Activated CD4-positive, alpha-beta memory T cell treated with anti-CD3 and anti-CD28 coated beads for 36 hours (primary cell): Measurements from ENCODE around the gene RBMS3. TPM values are rescaled to one million over a fixed set of nuclear protein-coding genes. Genes with fewer than 3 reads are reported as not detected.
"Not testable (repeated sequence)": the region's sequence is repeated elsewhere in the genome, so short reads cannot be mapped to it uniquely, and the experiment has no call there.

Experiments used
- CTCF ChIA-PET: fragments of 350-600 bp; sonication (Branson Sonifier 250); formaldehyde crosslinking; loops from one replicate; lab custom pipeline; 2021; ENCODE audit warnings: antibody characterized with exemption, inconsistent platforms; lab: Charles Lee
- POLR2A ChIA-PET: fragments of 350-600 bp; sonication (Branson Sonifier 250); formaldehyde crosslinking; loops from one replicate; lab custom pipeline; 2021; ENCODE audit warnings: antibody characterized with exemption; lab: Charles Lee
- DNase-seq: peaks from one replicate; pipeline ENCODE4 v3.0.0-alpha.2; 2020
- H3K27ac Mint-ChIP-seq: one replicate; pipeline ENCODE4 v1.8.0; 2021; ENCODE audit warnings: mixed read lengths
- H3K27me3 Mint-ChIP-seq: one replicate; pipeline ENCODE4 v1.8.0; 2021; ENCODE audit warnings: mixed read lengths
- H3K36me3 Mint-ChIP-seq: one replicate; pipeline ENCODE4 v1.8.0; 2021; ENCODE audit warnings: mixed read lengths
- H3K4me1 Mint-ChIP-seq: one replicate; pipeline ENCODE4 v1.8.0; 2021; ENCODE audit warnings: low read depth, mixed read lengths
- H3K4me3 Mint-ChIP-seq: one replicate; pipeline ENCODE4 v1.8.0; 2021; ENCODE audit warnings: mild to moderate bottlenecking, mixed read lengths
- H3K9me3 Mint-ChIP-seq: one replicate; pipeline ENCODE4 v1.8.0; 2021; ENCODE audit warnings: mixed read lengths
- intact Hi-C: fragments of 100-400 bp; cut with micrococcal nuclease; formaldehyde crosslinking; loops from one replicate; pipeline ENCODE4 v1.15.1; 2023
- total RNA-seq, 2 experiments: library from RNA; stranded (reverse); gene quantifications; one replicate each; pipeline ENCODE4 v1.2.3, GENCODE V29; 2021

The RBMS3 gene
- total RNA-seq, 2 experiments from 2014 or later, result 1.6 TPM

DNA sequence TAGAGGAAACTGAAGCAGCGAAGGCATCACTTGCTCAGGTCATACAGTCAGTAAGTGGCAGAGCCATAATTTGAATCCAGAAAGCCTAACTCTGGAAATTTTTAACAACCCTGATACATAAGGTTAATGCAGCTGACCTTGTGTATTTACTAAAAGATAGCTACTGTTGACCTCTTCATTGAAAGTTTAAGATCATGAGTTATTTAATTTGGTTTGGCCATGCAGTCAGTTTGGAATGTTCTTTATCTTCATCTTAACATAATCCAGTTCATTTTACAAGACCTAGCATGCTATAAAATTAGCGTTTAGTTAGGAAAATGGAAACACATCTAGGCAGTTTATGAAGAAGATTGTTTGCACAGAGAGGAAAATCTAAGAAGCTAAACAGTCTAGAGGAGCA is 240.9 kb downstream of the RBMS3 start:
- Mint-ChIP-seq H3K27ac (no peak overlapping the region), H3K4me1 (no peaks in the 10 kb centered on the region), H3K4me3 (no peak overlapping the region), H3K36me3 (no peaks in the 10 kb centered on the region), H3K27me3 (no peaks in the 10 kb centered on the region), H3K9me3 (no peaks in the 10 kb centered on the region)
- intact Hi-C loops, result no loop called here
- ChIA-PET POLR2A (no interaction called here), CTCF (no interaction called here)
- no peak for DNase-seq

DNA sequence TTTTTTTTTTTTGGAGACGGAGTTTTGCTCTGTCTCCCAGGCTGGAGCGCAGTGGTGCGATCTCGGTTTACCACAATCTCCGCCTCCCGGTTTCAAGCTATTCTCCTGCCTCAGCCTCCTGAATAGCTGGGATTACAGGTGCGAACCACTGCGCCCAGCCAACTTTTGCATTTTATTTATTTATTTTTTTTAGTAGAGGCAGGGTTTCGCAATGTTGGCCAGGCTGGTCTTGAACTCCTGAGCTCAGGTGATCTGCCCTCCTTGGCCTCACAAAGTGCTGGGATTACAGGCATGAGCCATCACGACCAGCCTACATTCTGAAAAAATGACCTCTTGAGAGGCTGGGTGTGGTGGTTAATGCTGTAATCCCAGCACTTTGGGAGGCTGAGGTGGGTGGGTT is 243.6 kb downstream of the RBMS3 start:
- H3K9me3 Mint-ChIP-seq, DNase-seq, intact Hi-C loops, H3K4me1 Mint-ChIP-seq, POLR2A ChIA-PET, H3K36me3 Mint-ChIP-seq, CTCF ChIA-PET, H3K27ac Mint-ChIP-seq, H3K27me3 Mint-ChIP-seq, H3K4me3 Mint-ChIP-seq: not testable (repeated sequence)

DNA sequence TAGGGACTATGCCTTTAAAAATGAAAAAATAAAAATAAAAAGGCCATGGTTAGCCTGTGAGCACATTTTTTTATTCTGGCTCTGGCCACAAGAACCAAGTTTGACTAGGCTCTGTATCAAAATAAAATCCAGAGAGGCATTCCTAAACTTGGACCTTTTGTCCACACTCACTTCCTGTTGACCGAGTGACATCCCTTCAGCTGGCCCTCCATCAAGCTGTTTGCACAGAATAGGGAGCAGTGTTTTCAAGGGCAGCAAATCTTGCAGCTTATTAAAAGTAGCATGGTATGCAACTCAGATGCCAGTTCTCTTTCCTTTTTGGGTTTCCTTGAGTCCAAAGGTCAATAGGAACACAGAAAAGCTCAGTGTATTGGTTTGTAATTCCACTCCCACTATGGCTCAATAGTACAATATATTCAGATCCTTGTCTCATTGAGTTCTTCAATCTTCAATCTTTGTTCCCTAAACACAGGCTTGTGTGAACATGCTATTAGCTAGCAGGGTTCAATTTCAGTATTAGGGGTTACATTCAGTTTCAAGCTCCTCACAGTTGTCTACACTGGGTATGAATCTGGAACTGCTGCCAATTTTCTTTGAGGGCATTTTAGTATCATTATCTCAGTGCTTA is 244.5 kb downstream of the RBMS3 start:
- no peaks in the 10 kb centered on the region for H3K27me3 Mint-ChIP-seq
- no peaks in the 10 kb centered on the region for H3K9me3 Mint-ChIP-seq
- no peak for DNase-seq
- H3K4me1 Mint-ChIP-seq, result no peaks in the 10 kb centered on the region
- POLR2A ChIA-PET, result no interaction called here
- no peak overlapping the region for H3K4me3 Mint-ChIP-seq
- H3K27ac Mint-ChIP-seq, result no peak overlapping the region
- CTCF ChIA-PET, result no interaction called here
- H3K36me3 Mint-ChIP-seq, result no peaks in the 10 kb centered on the region
- intact Hi-C loops, result no loop called here

DNA sequence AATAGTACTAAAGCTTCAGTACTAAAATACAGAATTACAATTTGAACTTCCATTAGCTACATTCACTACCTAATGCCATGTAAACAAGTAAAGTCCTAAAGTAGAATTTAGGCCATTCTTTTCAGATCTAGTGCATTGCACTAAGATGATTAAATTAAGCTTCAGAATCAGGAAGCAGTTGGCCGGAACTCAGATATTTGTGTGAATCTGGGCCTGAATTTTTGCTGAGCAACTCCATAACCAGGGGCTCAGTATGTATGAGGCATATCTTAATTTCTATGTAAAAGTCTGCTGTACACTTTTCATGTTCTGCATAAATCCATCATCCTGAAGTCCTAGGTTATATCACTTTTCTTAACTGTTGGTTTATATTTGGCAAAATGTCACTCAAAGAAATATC is 246.4 kb downstream of the RBMS3 start:
- Mint-ChIP-seq H3K4me3 (no peak overlapping the region), H3K36me3 (no peaks in the 10 kb centered on the region), H3K9me3 (no peaks in the 10 kb centered on the region), H3K27ac (no peak overlapping the region), H3K4me1 (no peaks in the 10 kb centered on the region), H3K27me3 (no peaks in the 10 kb centered on the region)
- intact Hi-C loops, result no loop called here
- ChIA-PET CTCF (no interaction called here), POLR2A (no interaction called here)
- DNase-seq, result no peak

DNA sequence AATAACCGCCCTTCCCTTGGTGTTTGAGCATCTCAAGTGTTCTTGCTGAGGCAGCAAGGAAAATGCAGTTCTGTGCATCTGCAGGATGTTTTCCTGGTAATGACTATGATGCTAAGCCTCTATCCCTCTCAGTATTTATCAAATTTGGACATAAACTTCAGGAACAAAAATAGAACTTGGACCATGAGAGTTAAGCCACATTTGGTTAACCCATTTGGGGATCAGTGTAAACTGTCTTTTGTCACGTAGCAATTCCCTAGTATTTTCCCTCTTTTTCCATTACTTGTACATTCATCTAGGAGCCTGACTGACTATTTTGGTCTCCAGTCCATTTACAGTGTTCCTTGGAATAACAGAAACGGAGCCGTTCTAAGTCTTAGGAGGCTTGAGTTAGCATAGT is 250.8 kb downstream of the RBMS3 start:
- no peaks in the 10 kb centered on the region for H3K27me3 Mint-ChIP-seq
- no peaks in the 10 kb centered on the region for H3K4me1 Mint-ChIP-seq
- POLR2A ChIA-PET, result no interaction called here

DNA sequence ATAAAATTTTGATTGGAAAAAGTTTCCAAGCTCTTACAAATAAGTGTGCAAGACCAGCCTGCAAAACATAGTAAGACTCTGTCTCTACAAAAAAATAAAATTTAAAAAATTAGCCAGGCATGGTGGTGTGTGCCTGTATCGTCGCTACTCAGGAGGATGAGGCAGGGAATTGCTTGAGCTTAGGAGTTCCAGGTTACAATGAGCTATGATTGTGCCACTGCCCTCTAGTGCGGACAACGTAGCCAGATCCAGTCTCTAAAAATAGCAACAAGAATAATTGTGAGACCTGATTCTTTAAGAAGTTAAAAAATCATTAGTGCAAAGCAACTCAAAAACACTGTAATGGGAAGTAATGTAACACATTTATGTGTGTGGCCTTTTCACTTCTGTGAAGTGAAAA is 251.6 kb downstream of the RBMS3 start:
- H3K27ac Mint-ChIP-seq, result no peak overlapping the region
- CTCF ChIA-PET, result no interaction called here
- no peaks in the 10 kb centered on the region for H3K4me1 Mint-ChIP-seq
- H3K9me3 Mint-ChIP-seq, result no peaks in the 10 kb centered on the region
- no peaks in the 10 kb centered on the region for H3K27me3 Mint-ChIP-seq
- no peak for DNase-seq
- intact Hi-C loops, result no loop called here
- POLR2A ChIA-PET, result no interaction called here
- H3K36me3 Mint-ChIP-seq, result no peaks in the 10 kb centered on the region
- no peak overlapping the region for H3K4me3 Mint-ChIP-seq

More for the DNA sequence above, 250.8 kb downstream of the RBMS3 start:
- intact Hi-C loops, result no loop called here
- CTCF ChIA-PET, result no interaction called here
- no peaks in the 10 kb centered on the region for H3K36me3 Mint-ChIP-seq
- DNase-seq, result no peak
- no peak overlapping the region for H3K27ac Mint-ChIP-seq
- H3K9me3 Mint-ChIP-seq, result no peaks in the 10 kb centered on the region
- H3K4me3 Mint-ChIP-seq, result no peak overlapping the region

DNA sequence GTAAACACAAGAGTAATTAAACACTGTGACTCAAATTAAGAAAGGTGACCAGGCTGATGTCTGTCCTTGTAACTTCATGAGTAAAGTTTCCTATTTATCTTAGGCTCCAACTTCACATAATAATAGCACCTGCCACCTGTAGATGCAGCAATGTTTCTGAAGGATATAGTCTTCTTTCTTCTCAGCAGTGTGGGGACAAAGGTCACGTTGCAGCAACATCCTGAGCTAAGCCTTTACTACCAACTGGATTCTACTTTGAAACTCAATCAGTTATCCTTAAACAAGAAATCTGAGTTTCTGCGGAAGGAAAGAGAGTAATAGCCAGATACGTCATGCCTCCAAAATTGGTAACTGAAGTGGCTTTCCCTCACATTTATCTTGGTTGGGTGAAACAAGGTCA is 253.1 kb downstream of the RBMS3 start:
- H3K36me3 Mint-ChIP-seq, result no peaks in the 10 kb centered on the region
- H3K27ac Mint-ChIP-seq, result no peak overlapping the region
- intact Hi-C loops, result no loop called here
- H3K27me3 Mint-ChIP-seq, result no peaks in the 10 kb centered on the region
- H3K4me1 Mint-ChIP-seq, result no peaks in the 10 kb centered on the region
- ChIA-PET POLR2A (no interaction called here), CTCF (no interaction called here)
- H3K4me3 Mint-ChIP-seq, result no peak overlapping the region
- no peak for DNase-seq
- H3K9me3 Mint-ChIP-seq, result no peaks in the 10 kb centered on the region

DNA sequence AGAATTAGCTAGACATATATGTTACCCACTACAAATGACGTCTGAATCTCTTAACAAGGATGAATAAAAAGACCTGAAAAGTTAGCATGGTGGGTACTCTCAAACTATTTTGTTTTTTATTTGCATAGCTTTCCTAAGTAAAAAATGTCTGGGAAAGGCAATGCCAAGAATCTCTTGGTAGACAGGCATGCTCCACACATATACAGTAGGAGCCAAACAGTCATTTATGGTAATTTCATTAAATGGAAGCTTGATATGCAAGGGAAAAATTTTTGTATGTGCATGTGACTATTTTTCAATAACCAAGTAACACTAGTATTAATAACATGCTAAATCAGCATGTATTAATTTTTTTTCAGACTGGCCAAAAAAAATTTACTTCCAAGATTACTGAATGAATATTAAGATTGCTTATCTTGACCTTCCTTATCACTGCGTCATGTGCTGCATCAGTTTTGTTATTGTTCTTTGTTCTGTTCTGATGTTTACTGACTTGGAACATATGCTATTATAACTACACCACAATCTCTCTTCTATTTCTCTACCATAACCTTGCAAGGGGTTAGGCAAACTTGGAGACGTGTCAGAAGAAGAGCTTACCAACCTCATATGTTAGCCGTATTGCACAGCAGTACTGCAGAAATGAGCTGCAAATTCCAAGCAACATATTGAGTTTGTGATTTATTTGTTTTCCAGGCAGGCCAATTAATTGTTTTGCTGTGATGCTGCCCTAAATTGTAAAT is 255.3 kb downstream of the RBMS3 start:
- H3K27me3 Mint-ChIP-seq, result no peaks in the 10 kb centered on the region
- no peaks in the 10 kb centered on the region for H3K4me1 Mint-ChIP-seq
- ChIA-PET CTCF (no interaction called here), POLR2A (no interaction called here)
- H3K4me3 Mint-ChIP-seq, result no peak overlapping the region
- intact Hi-C loops, result no loop called here
- no peaks in the 10 kb centered on the region for H3K9me3 Mint-ChIP-seq
- DNase-seq, result no peak
- H3K36me3 Mint-ChIP-seq, result no peaks in the 10 kb centered on the region
- no peak overlapping the region for H3K27ac Mint-ChIP-seq

DNA sequence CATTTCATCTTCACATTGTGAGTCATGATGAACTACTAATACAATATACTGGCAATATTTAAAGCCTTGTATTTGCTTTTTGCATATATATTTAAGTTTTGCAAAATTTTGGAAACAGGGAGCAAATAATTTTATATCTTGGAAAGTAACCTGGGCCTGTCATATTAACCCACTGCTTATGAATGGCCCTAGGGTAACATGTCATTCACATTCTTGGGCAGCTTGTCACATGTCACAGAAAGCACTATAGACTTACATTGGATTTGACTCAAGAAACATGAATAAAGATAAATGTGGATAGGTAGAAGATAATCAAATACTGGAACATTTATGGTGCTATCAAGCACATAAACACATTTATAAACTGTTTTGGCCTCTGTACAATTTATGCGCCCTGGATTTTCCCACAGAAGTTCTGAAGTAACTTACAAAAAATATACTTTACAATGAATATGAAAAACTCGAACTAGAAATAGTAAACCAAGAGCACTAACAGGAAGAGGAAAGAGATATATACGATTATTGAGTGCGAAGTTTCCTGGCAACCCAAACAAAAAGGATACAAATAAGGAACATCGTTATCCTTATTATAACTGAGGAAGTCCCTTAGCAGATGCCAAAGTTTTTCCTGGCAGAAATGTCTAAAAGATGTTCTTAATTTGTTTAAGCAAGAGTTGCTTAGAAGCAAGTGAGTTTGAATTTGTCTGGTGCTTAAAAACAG is 257.2 kb downstream of the RBMS3 start:
- H3K4me1 Mint-ChIP-seq, result no peaks in the 10 kb centered on the region
- no peaks in the 10 kb centered on the region for H3K36me3 Mint-ChIP-seq
- H3K9me3 Mint-ChIP-seq, result no peaks in the 10 kb centered on the region
- no peak overlapping the region for H3K4me3 Mint-ChIP-seq
- intact Hi-C loops, result no loop called here
- POLR2A ChIA-PET, result no interaction called here
- H3K27me3 Mint-ChIP-seq, result no peaks in the 10 kb centered on the region
- H3K27ac Mint-ChIP-seq, result no peak overlapping the region
- no peak for DNase-seq
- CTCF ChIA-PET, result no interaction called here

DNA sequence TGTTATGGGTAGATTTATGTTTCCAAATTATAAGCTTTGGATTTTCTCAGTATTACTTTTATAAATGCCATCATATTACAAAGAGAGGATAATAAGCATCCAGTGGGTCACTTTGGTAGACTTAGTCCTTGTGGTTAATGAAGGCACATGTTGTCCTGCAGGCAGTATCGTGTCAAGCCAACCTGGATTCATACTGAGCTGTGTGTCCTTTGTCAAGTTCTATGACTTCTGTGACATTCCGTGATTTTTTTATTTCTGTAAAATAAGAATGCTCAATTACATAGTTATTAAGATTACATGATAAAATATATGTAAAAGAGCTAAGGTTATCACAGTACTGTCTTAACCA is 257.7 kb downstream of the RBMS3 start:
- intact Hi-C loops, result no loop called here
- Mint-ChIP-seq H3K36me3 (no peaks in the 10 kb centered on the region), H3K4me1 (no peaks in the 10 kb centered on the region), H3K9me3 (no peaks in the 10 kb centered on the region), H3K27me3 (no peaks in the 10 kb centered on the region), H3K27ac (no peak overlapping the region), H3K4me3 (no peak overlapping the region)
- CTCF ChIA-PET, result no interaction called here
- no peak for DNase-seq
- POLR2A ChIA-PET, result no interaction called here

DNA sequence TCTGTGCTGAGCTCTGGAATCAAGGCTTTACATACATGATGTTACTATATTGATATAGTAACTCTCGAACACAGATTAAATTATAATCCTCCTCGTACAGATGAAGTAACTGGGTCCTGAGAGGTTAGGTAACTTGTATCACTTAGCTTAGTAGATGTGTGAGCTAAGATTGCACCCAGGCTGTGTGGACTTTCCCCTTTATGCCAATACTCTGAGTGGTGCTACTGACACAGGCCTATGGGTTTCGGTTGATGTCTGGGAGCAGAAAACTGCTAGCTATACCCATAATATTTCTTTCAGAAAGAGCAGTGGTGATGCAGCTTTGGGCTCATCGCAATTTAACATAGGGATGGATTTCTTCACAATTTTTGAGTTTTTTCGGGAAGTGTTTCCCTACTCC is 259.7 kb downstream of the RBMS3 start:
- Mint-ChIP-seq H3K9me3 (no peaks in the 10 kb centered on the region), H3K4me3 (no peak overlapping the region), H3K27ac (no peak overlapping the region), H3K36me3 (no peaks in the 10 kb centered on the region), H3K27me3 (no peaks in the 10 kb centered on the region), H3K4me1 (no peaks in the 10 kb centered on the region)
- ChIA-PET POLR2A (no interaction called here), CTCF (no interaction called here)
- intact Hi-C loops, result no loop called here
- DNase-seq, result no peak

DNA sequence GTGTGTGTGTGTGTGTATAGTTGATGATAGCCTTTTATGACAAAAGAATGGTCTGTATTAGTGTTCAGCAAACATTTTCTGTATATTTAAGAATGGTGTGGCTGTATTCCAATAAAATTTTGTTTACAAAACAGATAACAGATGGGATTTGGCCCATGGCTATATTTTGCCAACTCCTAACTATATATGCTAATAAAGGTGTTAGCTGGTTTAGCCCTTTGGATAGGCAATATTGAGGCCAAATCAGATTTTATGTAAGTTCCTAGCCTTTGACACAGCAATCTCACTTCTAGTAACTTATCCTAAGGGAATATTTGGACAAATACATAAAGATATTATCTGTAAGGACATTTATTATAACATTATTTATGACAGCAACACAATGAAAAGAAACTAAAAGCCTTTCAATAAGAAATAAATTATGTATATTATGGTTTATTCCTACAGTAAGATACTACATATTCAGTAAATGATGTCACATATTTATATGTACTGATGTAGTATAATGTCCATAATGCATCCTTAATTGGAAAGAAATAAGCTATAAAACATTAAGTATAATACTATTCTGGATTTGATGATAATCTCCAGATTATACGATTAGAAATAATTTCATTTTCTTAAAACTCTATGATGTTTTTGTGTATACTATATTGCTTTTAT is 264.0 kb downstream of the RBMS3 start:
- CTCF ChIA-PET, result no interaction called here
- POLR2A ChIA-PET, result no interaction called here

More for the DNA sequence above, 264.0 kb downstream of the RBMS3 start:
- Mint-ChIP-seq H3K36me3 (no peaks in the 10 kb centered on the region), H3K27me3 (no peaks in the 10 kb centered on the region), H3K27ac (no peak overlapping the region), H3K9me3 (no peaks in the 10 kb centered on the region), H3K4me1 (no peaks in the 10 kb centered on the region), H3K4me3 (no peak overlapping the region)
- intact Hi-C loops, result no loop called here
- no peak for DNase-seq
